ENCODE data around the gene DPP6. TPM values are rescaled to one million over a fixed set of nuclear protein-coding genes. Genes with fewer than 3 reads are reported as not detected.
"Not testable (repeated sequence)": the region's sequence is repeated elsewhere in the genome, so short reads cannot be mapped to it uniquely, and the experiment has no call there.

DPP6 gene
- total RNA-seq, 1 donor from 2014 or later: 0.39 TPM

- H3K27ac ChIP-seq; H3K4me1 Mint-ChIP-seq; H3K27ac Mint-ChIP-seq; H3K36me3 ChIP-seq; H3K4me3 Mint-ChIP-seq; H4K20me1 ChIP-seq (ENCODE audit: low read depth); H3F3A ChIP-seq (ENCODE audit: low read depth); H3K27me3 Mint-ChIP-seq (ENCODE audit: insufficient read depth, low read depth); DNase-seq (ENCODE audit: low spot score); H3K79me2 ChIP-seq (ENCODE audit: low read depth); H3K4me3 ChIP-seq; H3K27me3 ChIP-seq; H3K36me3 Mint-ChIP-seq; H3K4me2 ChIP-seq; H2AFZ ChIP-seq (replicated peaks); H3K9me3 ChIP-seq (ENCODE audit: low read depth); H3K9ac ChIP-seq; H3K4me1 ChIP-seq; H3K9me3 Mint-ChIP-seq: not testable (repeated sequence)
- TF ChIP-seq CTCF (IDR thresholded peaks at IDR 0.05): peak; percentile 41
These were observed 43.0 kb downstream of the DPP6 start for GRCh38 chr7:154095201-154095600.

DNA sequence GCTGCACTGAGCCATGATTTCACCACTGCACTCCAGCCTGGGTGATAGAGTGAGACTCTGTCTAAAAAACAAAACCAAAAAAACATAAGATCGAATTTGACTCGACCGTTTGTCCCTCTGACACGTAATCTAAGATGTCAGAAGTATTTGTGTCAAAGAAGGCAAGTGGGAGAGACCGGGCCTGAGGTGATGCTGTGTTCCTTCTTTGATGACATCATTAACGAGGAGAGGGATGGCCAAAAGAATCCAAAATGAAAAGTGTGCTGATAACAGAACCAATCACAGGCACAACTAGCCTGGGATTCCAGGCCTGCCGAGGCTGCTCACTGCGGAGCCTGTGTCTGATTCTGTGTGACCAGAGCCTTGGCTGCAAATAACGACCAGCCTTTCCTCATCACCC lies 52.9 kb downstream of the DPP6 start:
- not testable (repeated sequence) for H4K20me1 ChIP-seq (ENCODE audit: low read depth); DNase-seq (ENCODE audit: low spot score); H3K4me3 Mint-ChIP-seq; H3K4me2 ChIP-seq; H3K4me1 Mint-ChIP-seq; H3K27me3 ChIP-seq; H3K27ac Mint-ChIP-seq; H3K9ac ChIP-seq; H3F3A ChIP-seq (ENCODE audit: low read depth); H3K79me2 ChIP-seq (ENCODE audit: low read depth); H2AFZ ChIP-seq (replicated peaks); H3K4me3 ChIP-seq; H3K4me1 ChIP-seq; H3K27ac ChIP-seq; H3K9me3 Mint-ChIP-seq; H3K27me3 Mint-ChIP-seq (ENCODE audit: insufficient read depth, low read depth); H3K36me3 ChIP-seq; H3K9me3 ChIP-seq (ENCODE audit: low read depth); H3K36me3 Mint-ChIP-seq

DNA sequence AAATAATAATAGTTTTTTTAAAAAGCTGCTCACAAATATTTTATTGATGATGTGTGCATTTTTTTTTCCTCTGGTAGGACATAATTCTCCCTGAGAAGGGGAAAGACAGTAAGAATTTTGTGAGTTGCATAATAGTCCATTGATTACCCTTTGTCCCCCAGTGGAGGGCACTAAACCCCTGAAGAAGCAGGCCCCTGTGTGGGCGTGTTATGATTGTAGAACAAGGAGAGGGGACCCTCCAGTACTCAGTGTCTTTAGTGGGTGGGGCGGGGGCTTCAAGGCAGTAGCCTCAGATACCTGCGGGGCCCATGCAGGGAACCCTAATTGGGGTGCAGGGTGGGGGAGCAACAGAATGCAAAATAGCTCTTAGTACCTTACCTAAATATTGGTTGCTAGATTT lies 57.4 kb downstream of the DPP6 start:
- not testable (repeated sequence) for DNase-seq (ENCODE audit: low spot score); H3K4me1 ChIP-seq; H3K4me2 ChIP-seq; H4K20me1 ChIP-seq (ENCODE audit: low read depth); H3K4me3 ChIP-seq; H3K79me2 ChIP-seq (ENCODE audit: low read depth); H3K4me1 Mint-ChIP-seq; H3K4me3 Mint-ChIP-seq; H3K27ac ChIP-seq; H3F3A ChIP-seq (ENCODE audit: low read depth); H3K9me3 ChIP-seq (ENCODE audit: low read depth); H2AFZ ChIP-seq (replicated peaks); H3K9ac ChIP-seq; H3K27ac Mint-ChIP-seq; H3K9me3 Mint-ChIP-seq; H3K27me3 Mint-ChIP-seq (ENCODE audit: insufficient read depth, low read depth); H3K36me3 ChIP-seq; H3K36me3 Mint-ChIP-seq; H3K27me3 ChIP-seq

DNA sequence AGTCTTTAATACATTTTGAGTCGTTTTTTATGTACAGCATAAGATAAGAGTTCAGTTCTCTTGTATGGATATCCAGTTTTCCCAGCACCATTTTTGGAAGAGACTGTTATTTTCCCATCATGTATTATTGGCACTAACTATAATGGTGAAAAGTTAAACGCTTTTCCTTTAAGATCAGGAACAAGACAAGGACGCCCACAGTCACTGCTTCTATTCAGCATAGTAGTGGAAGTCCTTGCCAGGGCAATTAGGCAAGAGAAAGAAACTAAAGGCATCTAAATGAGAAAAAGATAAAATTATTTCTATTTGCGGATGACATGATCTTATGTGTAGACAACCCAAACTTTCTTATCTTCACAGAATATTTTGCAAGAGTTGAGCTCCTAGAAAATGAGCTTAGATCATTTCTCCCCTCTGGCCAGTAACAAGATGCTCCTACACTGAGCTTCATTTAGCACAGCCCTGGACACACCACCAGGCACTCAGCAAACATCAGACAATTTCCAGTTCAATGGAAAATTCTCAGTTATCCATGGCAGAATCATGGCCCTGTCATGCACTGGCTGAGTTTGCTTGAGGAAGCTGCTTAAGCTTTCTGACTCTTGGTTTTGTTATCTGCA lies 61.6 kb downstream of the DPP6 start:
- not testable (repeated sequence) for H3K4me1 ChIP-seq; H3K9ac ChIP-seq; H3K27ac ChIP-seq; H3K27ac Mint-ChIP-seq; H3K79me2 ChIP-seq (ENCODE audit: low read depth); H3K36me3 ChIP-seq; H3K9me3 Mint-ChIP-seq; H3K4me3 ChIP-seq; H3K27me3 Mint-ChIP-seq (ENCODE audit: insufficient read depth, low read depth); H3F3A ChIP-seq (ENCODE audit: low read depth); H3K4me3 Mint-ChIP-seq; H3K27me3 ChIP-seq; H3K4me2 ChIP-seq; H3K9me3 ChIP-seq (ENCODE audit: low read depth); H4K20me1 ChIP-seq (ENCODE audit: low read depth); H3K36me3 Mint-ChIP-seq; H2AFZ ChIP-seq (replicated peaks); DNase-seq (ENCODE audit: low spot score); H3K4me1 Mint-ChIP-seq

- H3K27me3 Mint-ChIP-seq (ENCODE audit: insufficient read depth, low read depth); H3K4me3 Mint-ChIP-seq; H3K27me3 ChIP-seq; H3K79me2 ChIP-seq (ENCODE audit: low read depth); H3K9me3 Mint-ChIP-seq; H3K36me3 ChIP-seq; H3K4me1 ChIP-seq; H3K4me3 ChIP-seq; H3K9ac ChIP-seq; H3F3A ChIP-seq (ENCODE audit: low read depth); H3K27ac ChIP-seq; H3K36me3 Mint-ChIP-seq; H2AFZ ChIP-seq (replicated peaks); H3K27ac Mint-ChIP-seq; H3K9me3 ChIP-seq (ENCODE audit: low read depth); H4K20me1 ChIP-seq (ENCODE audit: low read depth); H3K4me1 Mint-ChIP-seq: not testable (repeated sequence)
- peak; percentile 26 for DNase-seq (ENCODE audit: low spot score)
- H3K4me2 ChIP-seq: peak overlapping the region; percentile 52
These were observed 65.5 kb downstream of the DPP6 start for GRCh38 chr7:154117411-154118390.

GRCh38 chr7:154120825-154121224 lies 68.6 kb downstream of the DPP6 start:
- H3K4me3 Mint-ChIP-seq; H3K27me3 Mint-ChIP-seq (ENCODE audit: insufficient read depth, low read depth); H3K27me3 ChIP-seq; H3K79me2 ChIP-seq (ENCODE audit: low read depth); H3F3A ChIP-seq (ENCODE audit: low read depth); H3K27ac ChIP-seq; H3K27ac Mint-ChIP-seq; H3K9ac ChIP-seq; DNase-seq (ENCODE audit: low spot score); H3K4me1 Mint-ChIP-seq; H3K36me3 ChIP-seq; H3K36me3 Mint-ChIP-seq; H3K4me2 ChIP-seq; H3K9me3 ChIP-seq (ENCODE audit: low read depth); H3K9me3 Mint-ChIP-seq; H2AFZ ChIP-seq (replicated peaks); H4K20me1 ChIP-seq (ENCODE audit: low read depth); H3K4me3 ChIP-seq; H3K4me1 ChIP-seq: not testable (repeated sequence)

- not testable (repeated sequence) for H3K4me3 ChIP-seq; H3K36me3 ChIP-seq; H3K4me3 Mint-ChIP-seq; H4K20me1 ChIP-seq (ENCODE audit: low read depth); H3K27me3 ChIP-seq; H3K36me3 Mint-ChIP-seq; H3K4me1 Mint-ChIP-seq; DNase-seq (ENCODE audit: low spot score); H3K27ac Mint-ChIP-seq; H3K9me3 Mint-ChIP-seq; H3K9ac ChIP-seq; H3K27ac ChIP-seq; H3K9me3 ChIP-seq (ENCODE audit: low read depth); H3K4me1 ChIP-seq; H3K27me3 Mint-ChIP-seq (ENCODE audit: insufficient read depth, low read depth); H3K79me2 ChIP-seq (ENCODE audit: low read depth); H3F3A ChIP-seq (ENCODE audit: low read depth); H2AFZ ChIP-seq (replicated peaks); H3K4me2 ChIP-seq
These were observed 70.5 kb downstream of the DPP6 start for GRCh38 chr7:154122720-154123119.

Data from neural progenitor cell (in vitro differentiated cells).